Suppressor macrophage (primary cell): Measurements from ENCODE around the gene SCGB2B2.
A peak's percentile ranks its signal among the peaks of the same experiment; 100 is the strongest.
"Not testable (repeated sequence)": the region's sequence is repeated elsewhere in the genome, so short reads cannot be mapped to it uniquely, and the experiment has no call there.

Source experiments
- DNase-seq, 4 experiments: peaks; one replicate each; pipeline ENCODE4 v3.0.0-alpha.2; 2020 to 2022

Gene SCGB2B2

DNA sequence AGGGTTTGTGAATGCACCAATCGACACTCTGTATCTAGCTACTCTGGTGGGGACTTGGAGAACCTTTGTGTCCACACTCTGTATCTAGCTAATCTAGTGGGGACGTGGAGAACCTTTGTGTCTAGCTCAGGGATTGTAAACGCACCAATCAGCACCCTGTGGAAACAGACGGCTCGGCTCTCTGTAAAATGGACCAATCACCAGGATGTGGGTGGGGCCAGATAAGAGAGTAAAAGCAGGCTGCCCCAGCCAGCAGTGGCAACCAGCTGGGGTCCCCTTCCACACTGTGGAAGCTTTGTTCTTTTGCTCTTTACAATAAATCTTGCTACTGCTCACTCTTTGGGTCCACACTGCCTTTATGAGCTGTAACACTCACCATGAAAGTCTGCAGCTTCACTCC lies 8.3 kb downstream of the SCGB2B2 start:
- DNase-seq = not testable (repeated sequence)

DNA sequence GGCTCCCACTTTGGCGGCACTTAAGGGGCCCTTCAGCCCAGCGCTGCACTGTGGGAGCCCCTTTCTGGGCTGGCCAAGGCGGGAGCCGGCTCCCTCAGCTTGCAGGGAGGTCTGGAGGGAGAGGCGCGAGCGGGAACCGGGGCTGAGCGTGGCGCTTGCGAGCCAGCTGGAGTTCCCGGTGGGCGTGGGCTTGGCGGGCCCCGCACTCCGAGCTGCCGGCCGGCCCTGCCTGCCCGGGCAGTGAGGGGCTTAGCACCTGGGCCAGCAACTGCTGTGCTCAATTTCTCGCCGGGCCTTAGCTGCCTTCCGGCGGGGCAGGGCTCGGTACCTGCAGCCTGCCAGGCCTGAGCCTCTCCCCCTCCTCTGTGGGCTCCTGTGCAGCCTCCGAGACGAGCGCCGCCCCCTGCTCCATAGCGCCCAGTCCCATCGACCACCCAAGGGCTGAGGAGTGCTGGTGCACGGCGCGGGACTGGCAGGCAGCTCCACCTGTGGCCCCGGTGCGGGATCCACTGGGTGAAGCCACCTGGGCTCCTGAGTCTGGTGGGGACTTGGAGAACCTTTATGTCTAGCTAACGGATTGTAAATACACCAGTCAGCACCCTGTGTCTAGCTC lies 8.8 kb downstream of the SCGB2B2 start:
- DNase-seq = not testable (repeated sequence)

DNA sequence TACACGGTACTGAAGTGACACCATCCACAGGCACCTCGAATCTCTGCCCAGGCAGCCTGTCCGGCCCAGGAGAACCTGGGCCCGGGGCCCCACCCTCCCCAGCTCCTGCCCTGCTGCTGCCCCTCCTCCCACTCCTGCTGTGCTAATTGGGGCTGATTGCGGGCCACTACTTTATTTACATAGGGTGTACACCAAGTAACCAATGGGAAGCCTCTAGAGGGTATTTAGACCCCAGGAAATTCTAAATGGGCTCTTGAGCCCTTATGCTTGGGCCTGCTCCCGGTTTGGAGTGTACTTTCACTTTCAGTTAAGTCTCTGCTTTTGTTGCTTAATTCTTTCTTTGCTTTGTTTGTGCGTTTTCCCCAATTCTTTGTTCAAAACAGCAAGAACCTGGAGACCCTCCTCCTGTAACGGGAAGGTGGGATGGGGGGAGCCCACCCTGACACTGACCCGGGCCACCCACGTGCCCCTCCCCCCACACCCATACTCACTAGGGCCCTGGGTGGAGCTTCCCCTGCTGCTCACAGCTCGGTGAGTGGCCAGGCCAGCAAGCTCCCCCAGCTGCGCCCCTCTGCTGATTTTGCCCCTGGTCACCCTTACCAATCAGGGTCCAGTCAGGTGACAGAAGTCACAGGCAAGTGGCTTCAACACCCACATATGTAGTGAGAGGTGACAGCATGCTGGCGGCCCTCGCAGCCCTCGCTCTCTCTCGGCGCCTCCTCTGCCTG lies 9.4 kb downstream of the SCGB2B2 start:
- no peak for DNase-seq

DNA sequence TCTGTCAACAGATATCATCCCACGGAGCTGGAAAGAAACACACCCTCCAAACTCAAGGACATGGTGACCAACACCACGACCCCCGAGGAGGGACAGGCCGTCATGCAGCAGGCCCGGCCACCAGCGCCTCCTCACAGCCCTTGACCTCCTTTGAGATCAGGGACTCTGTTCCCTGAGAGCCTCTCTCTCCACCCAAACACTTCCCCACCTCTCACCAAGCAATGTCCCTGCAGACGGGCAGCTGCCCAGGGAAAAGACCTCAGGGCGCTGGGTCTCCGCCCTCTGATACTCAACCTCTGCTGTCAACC lies 10.0 kb downstream of the SCGB2B2 start:
- no peak for DNase-seq

DNA sequence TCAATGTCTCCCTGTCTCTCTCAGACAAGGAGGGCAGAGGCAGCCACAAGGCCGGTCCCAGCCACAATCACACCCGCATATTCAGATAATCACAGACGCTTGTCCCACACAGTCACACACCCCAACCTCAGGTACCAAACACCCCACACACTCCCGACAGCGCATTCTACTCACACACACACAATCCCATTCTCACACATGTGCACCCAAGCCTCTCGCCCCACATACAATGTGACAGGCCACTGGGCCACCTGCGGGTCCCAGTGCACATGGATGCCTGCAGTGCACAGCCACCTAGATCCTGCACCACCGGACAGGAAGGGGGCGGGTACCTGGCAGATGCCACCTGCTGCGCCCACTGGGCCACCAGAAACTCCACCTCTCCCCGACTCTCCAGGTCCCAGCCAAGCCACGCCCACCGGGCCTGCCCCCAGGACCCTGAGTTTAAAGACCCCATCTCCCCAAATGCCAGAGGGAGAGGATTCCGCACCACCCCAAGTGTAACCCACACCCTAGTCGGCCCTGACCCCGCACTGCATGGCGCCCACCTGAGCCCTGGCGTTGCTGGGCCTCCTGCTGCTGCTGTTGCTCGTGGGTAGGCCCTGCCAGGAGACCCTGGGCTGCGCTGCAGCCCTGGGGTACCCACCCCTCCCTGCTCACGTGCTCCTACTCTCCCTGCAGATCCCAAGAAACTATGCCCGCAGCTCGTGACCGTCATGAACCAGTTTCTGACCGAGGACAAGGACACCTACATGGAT lies 10.6 kb downstream of the SCGB2B2 start:
- DNase-seq = no peak

DNA sequence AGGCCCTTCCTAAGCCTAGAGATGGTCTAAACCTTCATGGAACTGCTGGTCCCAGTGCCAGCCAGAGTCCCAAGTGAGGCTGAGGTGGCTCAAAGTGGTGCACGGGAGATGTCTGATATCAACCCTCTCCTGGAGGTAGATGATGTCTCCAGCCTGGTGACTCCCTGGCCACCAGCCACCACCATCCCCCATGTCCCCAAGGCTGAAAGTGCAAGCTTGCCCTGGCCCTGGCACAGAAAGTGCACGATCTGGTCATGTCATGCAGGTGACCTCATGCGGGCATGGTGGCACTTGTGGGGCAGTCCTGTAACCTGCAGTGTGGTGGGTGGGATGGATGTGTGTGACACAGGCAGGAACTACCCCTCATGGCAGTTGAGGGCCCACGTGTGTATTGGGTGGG lies 11.7 kb downstream of the SCGB2B2 start:
- not testable (repeated sequence) for DNase-seq

DNA sequence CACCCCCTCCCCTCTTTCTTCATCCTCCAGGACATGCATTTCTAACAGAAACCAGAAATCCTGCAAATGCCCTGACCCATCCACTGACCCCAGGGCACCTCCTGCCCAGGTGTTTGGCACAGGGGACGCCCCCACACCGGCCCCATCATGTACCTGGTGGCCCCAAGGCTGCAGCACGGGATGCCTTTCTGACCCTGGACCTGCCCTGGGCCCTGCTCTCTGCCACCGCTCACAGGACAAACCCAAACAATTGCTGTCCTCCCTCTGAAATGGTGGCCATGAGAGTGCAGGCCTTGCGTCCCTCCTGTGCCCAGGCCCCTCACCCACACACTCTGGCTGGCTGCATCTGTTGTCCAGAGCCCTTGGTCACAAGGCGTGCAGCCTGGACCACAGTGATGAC lies 12.1 kb downstream of the SCGB2B2 start:
- no peak for DNase-seq

DNA sequence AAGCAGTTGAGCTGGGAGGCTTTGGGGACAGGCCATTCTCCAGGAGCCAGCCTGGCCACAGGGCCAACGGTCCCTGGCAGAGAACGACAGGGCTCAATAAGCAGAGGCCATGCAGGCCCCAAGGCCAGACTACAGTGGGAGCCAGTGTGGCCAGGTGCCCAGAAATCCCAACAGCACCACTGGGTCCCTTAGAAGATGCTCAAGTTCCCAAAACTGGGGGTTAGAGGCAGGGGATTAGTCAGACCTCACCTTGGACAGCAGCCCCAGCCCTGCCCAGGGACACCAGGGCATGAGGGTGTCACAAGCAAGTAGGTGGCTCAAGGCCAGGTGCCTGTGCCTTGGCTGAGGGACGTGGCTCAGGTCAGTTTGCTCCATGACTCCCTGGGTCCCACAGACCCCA lies 12.8 kb downstream of the SCGB2B2 start:
- DNase-seq = no peak

DNA sequence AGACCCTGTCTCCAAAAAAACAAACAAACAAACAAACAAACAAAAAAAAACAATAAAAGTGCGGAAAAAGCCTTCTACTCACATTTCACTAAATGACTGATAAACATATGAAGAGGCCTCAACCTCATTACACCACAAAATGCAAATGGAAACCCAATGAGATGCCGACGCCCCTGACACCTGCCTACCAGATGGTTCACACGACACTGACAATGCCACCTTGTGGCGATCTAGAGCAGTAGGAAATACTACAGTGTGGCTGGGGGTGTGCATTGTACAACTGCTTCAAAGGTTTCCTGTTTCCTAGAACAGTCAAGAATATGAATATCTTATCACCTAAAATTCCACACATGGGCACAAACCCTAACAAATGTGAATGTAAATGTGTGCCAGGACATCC lies 14.0 kb downstream of the SCGB2B2 start:
- DNase-seq = peak; percentile 9 to 28 (median 15)

DNA sequence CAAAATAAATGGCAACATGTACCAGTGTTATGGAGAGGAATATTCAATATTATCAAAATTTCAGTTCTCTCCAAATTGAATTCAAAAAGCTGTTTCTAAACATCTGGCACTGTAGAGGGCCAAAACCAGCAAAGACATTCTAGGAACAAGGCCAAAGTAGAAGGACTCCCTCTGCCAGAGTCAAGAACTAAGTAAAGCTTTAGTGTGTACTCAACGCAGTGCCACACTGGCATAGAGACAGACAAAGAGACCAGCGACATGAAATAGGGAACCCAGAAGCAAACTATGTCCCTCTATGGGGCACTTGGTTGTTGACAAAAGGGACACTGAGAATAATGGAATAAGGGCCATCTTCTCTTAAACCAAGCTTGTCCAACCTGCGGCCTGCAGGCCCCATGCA lies 15.6 kb downstream of the SCGB2B2 start:
- DNase-seq = no peak

DNA sequence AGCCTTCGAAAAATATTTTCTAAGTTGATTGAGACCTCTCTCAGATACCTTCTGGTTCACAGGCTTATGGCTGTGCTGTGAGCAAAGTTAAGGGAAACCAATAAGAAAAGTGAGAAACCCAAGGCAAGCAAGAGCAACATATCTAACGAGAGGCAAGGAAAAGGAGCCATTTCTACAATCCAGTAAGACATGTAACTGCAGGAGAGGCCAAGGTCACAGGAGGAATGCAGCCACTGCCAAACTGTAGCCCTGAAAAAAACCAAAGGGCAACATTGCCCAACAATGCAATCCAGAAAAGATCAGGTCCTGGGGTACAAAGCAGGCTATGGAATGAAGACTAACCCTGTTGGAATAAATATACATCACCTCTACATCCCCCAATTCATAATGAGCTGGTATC lies 21.3 kb downstream of the SCGB2B2 start:
- DNase-seq = no peak

DNA sequence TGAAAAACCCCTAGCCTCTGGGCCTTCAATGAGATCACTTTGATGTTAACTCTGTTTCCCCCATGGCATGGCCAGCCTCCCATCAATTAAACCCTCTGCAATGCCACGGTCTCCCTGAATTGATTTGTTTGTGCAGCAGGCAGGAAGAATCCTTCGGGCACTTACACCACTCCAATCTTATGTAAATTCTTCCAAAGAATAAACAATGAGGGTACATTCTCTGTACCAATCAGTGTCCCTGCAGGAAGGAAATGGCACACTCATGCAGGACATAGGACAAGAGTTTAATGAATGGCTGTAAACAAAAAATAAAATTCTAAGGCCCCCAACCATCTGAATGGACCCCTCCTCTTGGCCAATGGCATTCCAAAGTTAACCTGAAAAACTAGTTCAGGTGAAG lies 22.2 kb downstream of the SCGB2B2 start:
- no peak for DNase-seq

DNA sequence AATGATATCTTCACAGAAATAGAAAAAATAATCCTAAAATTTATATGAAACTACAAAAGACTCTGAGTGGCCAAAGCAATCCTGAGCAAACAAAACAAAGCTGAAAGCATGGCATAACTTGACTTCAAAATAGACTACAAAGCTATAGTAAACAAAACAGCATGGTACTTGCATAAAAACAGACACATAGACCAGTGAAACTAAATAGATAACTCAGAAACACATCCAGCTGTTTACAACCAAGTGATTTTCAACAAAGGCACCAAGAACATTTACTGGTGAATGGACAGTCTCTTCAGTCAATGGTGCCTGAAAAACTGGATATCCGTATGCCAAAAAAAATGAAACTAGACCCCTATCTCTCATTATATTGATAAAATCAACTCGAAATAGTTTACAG lies 25.2 kb downstream of the SCGB2B2 start:
- no peak for DNase-seq

DNA sequence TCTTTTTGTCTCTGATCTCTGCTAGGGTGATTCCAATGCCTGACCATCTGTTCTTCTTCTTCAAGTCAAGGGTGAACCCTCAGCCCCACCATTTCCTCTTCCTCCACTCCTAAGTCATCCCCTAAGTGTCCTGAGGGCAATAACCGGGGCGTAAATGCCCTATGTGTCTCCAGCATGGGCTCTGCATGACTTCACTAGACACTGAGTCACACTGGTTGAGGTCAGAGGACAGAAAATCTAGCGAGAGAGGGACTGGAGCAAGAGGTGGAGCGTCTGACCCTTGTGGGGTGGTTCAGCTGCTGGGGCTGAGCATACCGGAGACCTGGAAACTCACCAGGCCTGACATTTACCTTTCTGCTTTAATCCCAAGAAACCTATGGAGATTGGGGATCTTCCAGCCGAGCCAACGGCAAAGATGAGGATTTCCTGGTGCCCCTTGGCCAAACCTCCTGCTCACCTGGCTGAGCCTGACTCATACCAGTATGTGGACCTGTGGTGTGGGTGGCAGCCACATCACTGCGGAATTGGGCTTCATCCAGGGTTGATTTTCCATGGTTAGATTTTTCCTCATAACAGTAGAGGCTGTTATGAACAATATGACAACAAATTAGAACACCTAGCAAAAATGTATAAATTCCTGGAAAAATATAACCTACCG lies 26.9 kb downstream of the SCGB2B2 start:
- no peak for DNase-seq

DNA sequence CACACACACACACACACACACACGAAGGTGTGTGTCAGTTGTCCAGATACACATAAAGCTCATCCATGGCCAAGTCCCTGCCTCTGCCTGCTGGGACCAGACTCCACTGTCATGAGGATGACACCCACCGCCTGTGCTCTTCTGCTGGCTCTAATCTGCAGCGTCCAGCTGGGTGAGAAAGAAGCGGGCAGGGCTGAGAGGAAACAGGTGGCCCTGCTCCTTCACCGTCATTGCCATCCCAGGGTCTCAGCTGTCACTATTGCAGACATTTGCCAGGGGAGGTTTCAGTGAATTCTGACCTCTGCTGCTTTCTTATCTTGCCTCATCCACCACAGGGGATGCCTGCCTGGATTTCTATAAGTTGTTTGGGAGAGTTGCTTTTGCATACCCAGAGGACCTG lies 31.4 kb downstream of the SCGB2B2 start:
- no peak for DNase-seq

DNA sequence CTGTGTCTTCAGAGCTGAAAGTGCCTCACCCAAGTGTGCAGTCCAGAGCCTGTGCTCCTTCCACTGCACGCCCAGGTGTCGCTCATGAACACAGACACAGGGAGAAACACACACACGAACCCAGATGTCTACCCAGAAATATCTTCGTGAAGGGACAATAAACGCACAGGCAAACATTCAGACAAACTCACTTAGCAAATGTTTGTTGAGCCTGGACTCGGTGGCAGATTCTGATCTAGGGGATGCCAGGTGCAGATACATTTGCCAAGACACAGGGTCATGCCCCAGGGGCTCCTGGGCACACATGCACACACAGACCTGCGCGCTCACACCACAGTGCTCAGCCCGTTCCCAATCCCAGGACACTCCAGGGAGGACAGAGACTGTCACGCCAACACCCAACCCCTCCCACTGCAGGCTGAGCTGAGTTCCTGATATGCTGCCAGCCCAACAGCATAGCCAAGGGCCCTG lies 31.9 kb downstream of the SCGB2B2 start:
- no peak for DNase-seq

DNA sequence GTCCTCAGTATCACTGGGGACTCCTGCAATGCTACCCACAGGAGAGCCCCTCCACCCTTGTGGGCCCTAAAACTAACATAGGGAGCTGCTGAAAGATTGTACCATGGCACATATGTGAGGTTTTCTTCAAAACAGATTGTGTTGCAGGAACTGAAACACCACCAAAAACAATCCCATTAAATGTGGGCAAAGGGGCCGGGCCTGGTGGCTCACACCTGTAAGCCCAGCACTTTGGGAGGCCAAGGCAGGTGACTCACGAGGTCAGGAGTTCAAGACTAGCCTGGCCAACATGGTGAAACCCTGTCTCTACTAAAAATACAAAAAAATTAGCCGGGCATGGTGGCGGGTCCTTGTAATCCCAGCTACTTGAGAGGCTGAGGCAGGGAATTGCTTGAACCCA lies 34.7 kb downstream of the SCGB2B2 start:
- DNase-seq = no peak

DNA sequence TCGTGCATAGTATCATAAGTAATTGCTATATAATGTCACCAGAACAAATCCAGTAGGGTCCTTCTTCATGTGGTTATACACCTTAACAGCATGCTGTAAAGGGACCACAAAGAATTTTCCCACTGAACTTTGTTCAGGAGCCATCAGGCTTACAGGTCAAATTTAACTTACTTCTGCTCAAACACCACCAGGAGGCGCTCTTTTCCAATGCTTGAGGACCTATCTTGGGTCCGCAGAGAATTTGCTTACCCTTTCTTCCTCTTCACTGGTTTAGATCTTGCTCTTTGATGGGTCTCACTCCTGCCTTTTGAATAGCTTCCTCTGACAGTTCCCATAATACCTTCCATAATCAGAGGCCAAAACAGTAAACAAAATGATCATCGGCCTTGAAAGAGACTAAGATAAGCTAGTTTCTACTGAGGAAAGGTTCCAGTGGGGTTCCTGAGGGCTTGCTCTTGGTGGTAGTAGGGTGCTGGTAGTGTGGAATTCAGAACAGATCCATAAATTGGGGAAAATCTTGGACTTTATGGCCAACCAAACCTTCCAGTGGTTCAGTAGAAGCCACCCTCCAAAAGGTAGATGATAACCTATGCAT lies 37.4 kb downstream of the SCGB2B2 start:
- peak; percentile 76 to 91 (median 82) for DNase-seq

DNA sequence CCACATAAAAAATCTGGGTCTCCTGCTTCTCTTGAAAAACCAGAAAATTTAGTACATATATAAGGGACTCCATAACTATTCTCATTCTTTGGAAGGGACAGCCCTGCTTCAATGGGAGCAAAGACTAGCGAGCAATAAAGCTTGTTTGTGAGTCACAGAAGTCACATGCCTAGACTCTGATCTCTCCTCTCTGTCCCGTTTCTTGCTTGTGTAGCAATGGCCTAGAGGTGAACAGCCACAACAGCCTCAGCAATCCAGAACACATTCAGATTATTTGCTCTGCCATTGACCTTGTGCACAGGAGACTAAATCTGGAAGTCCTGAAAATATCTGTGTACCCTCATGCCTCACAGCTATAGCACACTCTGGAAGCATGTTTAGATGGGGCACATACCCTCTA lies 43.2 kb downstream of the SCGB2B2 start:
- DNase-seq = no peak
